Liver (tissue), 3 donors: ENCODE measurements around the gene DUSP8.

Experiments
- RXRA ChIP-seq, 2 donors: IDR thresholded peaks; 2 replicates each; pipeline ENCODE4 v1.6.1; 2017 to 2018; ENCODE audit warnings: antibody characterized with exemption in 2 of 2, mild to moderate bottlenecking in 1 of 2
- TF ChIP-seq, protein P1 (sequence below): fragments of 150-350 bp; IDR thresholded peaks from 2 replicates; pipeline ENCODE4 v1.5.1; 2017; ENCODE audit warnings: improper control_type of control experiment, low read depth, low read length; ENCODE audit not compliant: missing input control
- donor health status: healthy.
- donor health status: healthy.

DNA sequence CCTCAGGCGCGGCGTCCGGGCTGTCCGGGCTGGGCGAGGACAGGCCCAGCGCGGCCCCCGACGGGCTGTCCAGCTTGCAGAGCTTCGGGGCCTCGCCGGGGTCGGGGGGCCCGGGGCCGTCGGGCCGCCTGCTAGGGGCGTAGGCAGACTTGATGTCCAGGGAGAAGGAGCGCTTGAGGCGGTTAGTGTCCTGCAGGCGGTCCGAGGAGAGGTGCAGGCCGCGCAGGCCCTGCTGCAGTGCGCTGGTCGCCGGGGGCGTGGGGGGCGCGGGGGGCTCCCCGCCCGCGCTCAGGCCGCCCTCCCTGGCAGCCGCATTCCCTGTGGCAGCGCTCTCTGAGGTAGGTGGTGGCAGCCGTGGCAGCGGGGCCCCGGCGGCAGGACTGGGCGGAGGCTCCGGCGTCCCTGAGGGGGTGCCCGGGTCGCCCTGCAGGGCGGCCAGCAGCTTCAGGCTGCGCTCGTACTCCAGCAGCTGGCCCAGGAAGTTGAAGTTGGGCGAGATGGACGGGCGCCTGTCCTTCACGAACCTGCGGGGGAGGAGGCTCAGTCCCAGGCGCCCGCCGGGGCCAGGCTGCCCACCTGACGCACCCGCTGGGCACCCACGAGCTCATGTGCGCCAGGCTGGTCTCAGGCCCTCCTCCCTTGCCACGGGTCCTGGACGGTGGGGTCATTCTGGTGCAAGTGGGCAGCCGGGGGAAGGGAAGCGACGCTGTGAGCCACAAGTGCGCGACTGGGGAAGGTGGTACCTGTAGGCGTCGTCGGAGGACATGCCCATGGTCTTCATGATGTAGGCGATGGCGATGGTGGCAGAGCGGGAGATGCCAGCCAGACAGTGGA lies 14.8 kb downstream of the DUSP8 start:
- TF ChIP-seq, protein P1, sequence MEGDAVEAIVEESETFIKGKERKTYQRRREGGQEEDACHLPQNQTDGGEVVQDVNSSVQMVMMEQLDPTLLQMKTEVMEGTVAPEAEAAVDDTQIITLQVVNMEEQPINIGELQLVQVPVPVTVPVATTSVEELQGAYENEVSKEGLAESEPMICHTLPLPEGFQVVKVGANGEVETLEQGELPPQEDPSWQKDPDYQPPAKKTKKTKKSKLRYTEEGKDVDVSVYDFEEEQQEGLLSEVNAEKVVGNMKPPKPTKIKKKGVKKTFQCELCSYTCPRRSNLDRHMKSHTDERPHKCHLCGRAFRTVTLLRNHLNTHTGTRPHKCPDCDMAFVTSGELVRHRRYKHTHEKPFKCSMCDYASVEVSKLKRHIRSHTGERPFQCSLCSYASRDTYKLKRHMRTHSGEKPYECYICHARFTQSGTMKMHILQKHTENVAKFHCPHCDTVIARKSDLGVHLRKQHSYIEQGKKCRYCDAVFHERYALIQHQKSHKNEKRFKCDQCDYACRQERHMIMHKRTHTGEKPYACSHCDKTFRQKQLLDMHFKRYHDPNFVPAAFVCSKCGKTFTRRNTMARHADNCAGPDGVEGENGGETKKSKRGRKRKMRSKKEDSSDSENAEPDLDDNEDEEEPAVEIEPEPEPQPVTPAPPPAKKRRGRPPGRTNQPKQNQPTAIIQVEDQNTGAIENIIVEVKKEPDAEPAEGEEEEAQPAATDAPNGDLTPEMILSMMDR, result no peak
- no peak for TF ChIP-seq RXRA (IDR thresholded peaks at IDR 0.05)
